PC-3 (cell line): ENCODE results near the gene ERBB2. TPM values are rescaled to one million over a fixed set of nuclear protein-coding genes. Genes with fewer than 3 reads are reported as not detected.
A peak's percentile ranks its signal among the peaks of the same experiment; 100 is the strongest.

Source experiments
- ATAC-seq: fragments of 200-7000 bp; cut with Tn5 transposase; 2 replicates; pipeline ENCODE4 v1.9.1; 2020; ENCODE audit warnings: mild to moderate bottlenecking, moderate library complexity
- BruUV-seq: library from RNA; stranded (reverse); fragments of 400-500 nt; replicated peaks from 2 replicates; lab custom pipeline; 2021; lab: Mats Ljungman, UMichigan
- CTCF ChIA-PET: fragments of 300-600 bp; sonication (Branson Sonifier 250); formaldehyde crosslinking; loops from one replicate; lab custom pipeline; 2022; ENCODE audit warnings: antibody characterized with exemption; lab: Charles Lee
- POLR2A ChIA-PET: fragments of 300-600 bp; sonication (Branson Sonifier 250); formaldehyde crosslinking; loops from one replicate; lab custom pipeline; 2022; ENCODE audit warnings: antibody characterized with exemption; ENCODE audit not compliant: unreplicated experiment; lab: Charles Lee
- DNase-seq: peaks from one replicate; pipeline ENCODE4 v3.0.0-alpha.2; 2015
- H2AFZ ChIP-seq: fragments of 300-600 bp; sonication (generic); 2 replicates; pipeline ENCODE4 v1.6.0; 2016; ENCODE audit warnings: antibody characterized with exemption, low read length
- H3F3A ChIP-seq: fragments of 300-600 bp; sonication (generic); one replicate; pipeline ENCODE4 v1.6.0; 2017; ENCODE audit warnings: antibody characterized with exemption, low read length, control low read depth, mild to moderate bottlenecking; ENCODE audit not compliant: unreplicated experiment
- H3K27ac ChIP-seq: fragments of 300-600 bp; sonication (generic); 2 replicates; pipeline ENCODE4 v1.5.1; 2016; ENCODE audit warnings: mild to moderate bottlenecking, low read length
- H3K27me3 ChIP-seq: fragments of 300-600 bp; sonication (generic); 2 replicates; pipeline ENCODE4 v1.6.1; 2016; ENCODE audit warnings: low read length, mixed read lengths
- H3K36me3 ChIP-seq: fragments of 300-600 bp; sonication (generic); 2 replicates; pipeline ENCODE4 v1.6.1; 2016; ENCODE audit warnings: low read depth, mixed run types, low read length, mixed read lengths
- H3K4me1 ChIP-seq: fragments of 300-600 bp; sonication (generic); 2 replicates; pipeline ENCODE4 v1.5.1; 2016; ENCODE audit warnings: low read length; ENCODE audit not compliant: insufficient read depth
- H3K4me2 ChIP-seq: fragments of 300-600 bp; sonication (generic); 2 replicates; pipeline ENCODE4 v1.6.0; 2016; ENCODE audit warnings: low read length
- H3K4me3 ChIP-seq: fragments of 300-600 bp; sonication (generic); 2 replicates; pipeline ENCODE4 v1.5.1; 2016; ENCODE audit warnings: mild to moderate bottlenecking, low read length, mixed read lengths
- H3K79me2 ChIP-seq: fragments of 300-600 bp; sonication (generic); 2 replicates; pipeline ENCODE4 v1.6.1; 2017; ENCODE audit warnings: low read length, mixed read lengths
- H3K9ac ChIP-seq: fragments of 300-600 bp; sonication (generic); 2 replicates; pipeline ENCODE4 v1.6.0; 2016; ENCODE audit warnings: mild to moderate bottlenecking, low read length
- H3K9me2 ChIP-seq: fragments of 300-600 bp; sonication (generic); replicated peaks from 2 replicates; pipeline ENCODE4 v1.6.1; 2016; ENCODE audit warnings: mixed run types, low read length, mixed read lengths
- H3K9me3 ChIP-seq: fragments of 300-600 bp; sonication (generic); 2 replicates; pipeline ENCODE4 v1.6.1; 2016; ENCODE audit warnings: low read length, mixed read lengths
- H4K20me1 ChIP-seq: fragments of 300-600 bp; sonication (generic); 2 replicates; pipeline ENCODE4 v1.6.1; 2016; ENCODE audit warnings: low read length, mixed read lengths
- CTCF ChIP-seq: fragments of 300-600 bp; sonication (generic); conservative IDR thresholded peaks from 2 replicates; pipeline ENCODE4 v1.5.1; 2017; ENCODE audit warnings: antibody characterized with exemption, low read depth, mild to moderate bottlenecking, low read length
- EZH2 ChIP-seq: fragments of 300-600 bp; sonication (generic); IDR thresholded peaks from one replicate; pipeline ENCODE4 v1.6.1; 2017; ENCODE audit warnings: antibody characterized with exemption, mild to moderate bottlenecking, low read length; ENCODE audit not compliant: unreplicated experiment
- EZH2phosphoT487 ChIP-seq: fragments of 300-600 bp; sonication (generic); IDR thresholded peaks from 2 replicates; pipeline ENCODE4 v1.6.1; 2018; ENCODE audit warnings: mild to moderate bottlenecking, antibody characterized with exemption, low read length, borderline replicate concordance
- intact Hi-C: fragments of 100-400 bp; cut with micrococcal nuclease; formaldehyde crosslinking; loops from 2 replicates; pipeline ENCODE4 v1.9.0; 2023
- total RNA-seq: library from RNA; depleted of rRNA; stranded (reverse); fragments of >200 nt; gene quantifications from 2 replicates; pipeline ENCODE4 v1.2.3, GENCODE V29; 2014

ERBB2 gene
- total RNA-seq, 1 experiment from 2014 or later, result 36.2 TPM

GRCh38 chr17:39683295-39683939 lies 16.4 kb upstream of the ERBB2 start:
- ATAC-seq, result no peak
- no peak overlapping the region for H3K4me3 ChIP-seq
- ChIA-PET POLR2A (no interaction called here), CTCF (no interaction called here)
- peaks cover 8% of the 10 kb centered on the region for H3K4me1 ChIP-seq
- H3K79me2 ChIP-seq, result no peaks in the 10 kb centered on the region
- no peak for TF ChIP-seq EZH2
- no peak for TF ChIP-seq EZH2phosphoT487
- no peak for TF ChIP-seq CTCF
- no peak overlapping the region for H2AFZ ChIP-seq
- no peaks in the 10 kb centered on the region for H3K36me3 ChIP-seq
- peaks cover 7% of the 10 kb centered on the region for H3F3A ChIP-seq
- H3K27ac ChIP-seq, result no peak overlapping the region
- intact Hi-C loops, result no loop called here
- no peaks in the 10 kb centered on the region for H3K9me3 ChIP-seq
- no peaks in the 10 kb centered on the region for H3K27me3 ChIP-seq
- no peaks in the 10 kb centered on the region for H3K9me2 ChIP-seq
- H4K20me1 ChIP-seq, result no peaks in the 10 kb centered on the region
- no TSS peak for BruUV-seq
- H3K9ac ChIP-seq, result no peak overlapping the region
- DNase-seq, result no peak
- no peak overlapping the region for H3K4me2 ChIP-seq

DNA sequence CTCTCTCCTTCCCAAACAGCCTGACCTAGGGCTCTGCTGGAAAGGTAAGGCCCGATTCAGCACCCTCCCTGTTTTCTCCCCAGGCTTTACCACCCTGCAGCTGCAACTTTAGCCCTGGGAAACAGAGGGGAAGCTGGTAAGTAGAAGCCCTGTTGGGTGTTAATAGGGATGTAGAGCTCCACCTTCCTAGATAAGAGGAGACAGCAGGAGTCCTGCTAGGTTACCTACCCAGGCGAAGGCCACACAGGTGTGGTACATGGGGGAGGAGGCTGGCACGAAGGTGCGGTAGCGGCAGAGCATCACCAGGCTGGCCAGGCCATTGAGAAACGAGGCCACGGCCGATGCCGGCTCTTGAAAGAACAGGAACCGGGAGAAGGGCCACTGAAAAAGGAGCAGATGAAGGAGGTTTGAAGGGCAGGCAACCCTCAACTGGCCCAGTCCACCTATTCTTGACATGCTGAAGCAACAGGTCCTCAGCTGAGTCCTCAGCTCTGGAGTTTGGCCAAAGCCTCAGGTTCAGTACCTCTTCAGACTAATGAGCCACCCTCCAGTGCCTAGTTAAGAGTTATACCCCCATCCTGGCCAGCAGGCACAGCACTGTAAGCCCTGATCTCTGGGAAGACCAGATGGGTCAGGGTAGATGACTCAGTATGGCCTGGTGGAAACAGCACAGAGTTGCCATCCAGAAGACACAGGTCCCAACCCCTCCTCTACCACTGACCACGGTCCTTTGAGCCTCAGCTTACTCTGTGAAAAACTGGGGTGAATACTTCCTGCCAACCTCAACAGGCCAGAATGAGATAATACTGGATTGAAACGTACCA lies 15.3 kb upstream of the ERBB2 start:
- no peak for ATAC-seq
- no peak overlapping the region for H2AFZ ChIP-seq
- BruUV-seq, result no TSS peak
- no peaks in the 10 kb centered on the region for H4K20me1 ChIP-seq
- H3K9me3 ChIP-seq, result no peaks in the 10 kb centered on the region
- no peak overlapping the region for H3K27ac ChIP-seq
- intact Hi-C loops, result no loop called here
- no peaks in the 10 kb centered on the region for H3K79me2 ChIP-seq
- no peak for DNase-seq
- no peak overlapping the region for H3K4me2 ChIP-seq
- TF ChIP-seq EZH2phosphoT487 (no peak), CTCF (no peak)
- peaks cover 8% of the 10 kb centered on the region for H3F3A ChIP-seq
- POLR2A ChIA-PET, result no interaction called here
- peaks cover 16% of the 10 kb centered on the region for H3K4me1 ChIP-seq
- no peak overlapping the region for H3K9ac ChIP-seq
- H3K36me3 ChIP-seq, result no peaks in the 10 kb centered on the region
- no peaks in the 10 kb centered on the region for H3K27me3 ChIP-seq
- no peak overlapping the region for H3K4me3 ChIP-seq
- CTCF ChIA-PET, result interaction anchor here (0.7 kb wide), 1 partner anchor 63 kb away, joined by 9 read pairs; no protein-coding TSS in a partner anchor
- no peaks in the 10 kb centered on the region for H3K9me2 ChIP-seq

DNA sequence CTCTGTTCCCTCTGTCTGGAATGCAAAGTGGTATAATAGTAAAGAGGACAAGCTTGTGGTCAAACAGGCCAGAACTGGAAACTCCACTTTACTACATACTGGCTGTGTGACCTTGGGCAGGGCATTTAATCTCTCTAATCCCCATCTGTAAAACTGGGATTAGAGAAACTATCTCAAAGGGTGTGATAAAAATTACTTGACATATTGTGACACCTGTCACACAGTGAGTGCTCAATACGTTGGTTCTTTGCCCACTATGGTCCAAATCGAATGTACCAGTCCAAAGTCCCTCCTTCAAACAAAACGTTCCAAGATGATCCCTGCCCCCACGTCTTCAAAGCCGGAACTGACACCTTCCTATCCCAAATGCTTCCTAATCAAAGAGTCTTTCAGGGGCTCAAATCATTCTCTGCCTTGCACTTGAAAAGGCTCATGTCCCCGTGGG lies 12.7 kb upstream of the ERBB2 start:
- H3K4me3 ChIP-seq, result peak overlapping the region; percentile 86
- TF ChIP-seq EZH2, result no peak
- no peak for TF ChIP-seq EZH2phosphoT487
- no peak for TF ChIP-seq CTCF
- no peaks in the 10 kb centered on the region for H3K27me3 ChIP-seq
- no peaks in the 10 kb centered on the region for H3K9me2 ChIP-seq
- peaks cover 8% of the 10 kb centered on the region for H3F3A ChIP-seq
- ChIA-PET POLR2A (no interaction called here), CTCF (no interaction called here)
- peak overlapping the region; percentile 83; the same call in 1 of the 2 replicates for H3K27ac ChIP-seq
- no peaks in the 10 kb centered on the region for H4K20me1 ChIP-seq
- DNase-seq, result no peak
- BruUV-seq, result TSS peak; percentile 77
- no peaks in the 10 kb centered on the region for H3K36me3 ChIP-seq
- H3K4me2 ChIP-seq, result peak overlapping the region; percentile 94
- intact Hi-C loops, result no loop called here
- no peak for ATAC-seq
- peak overlapping the region; percentile 82 for H3K9ac ChIP-seq
- peaks cover 16% of the 10 kb centered on the region for H3K4me1 ChIP-seq
- H3K79me2 ChIP-seq, result no peaks in the 10 kb centered on the region
- H3K9me3 ChIP-seq, result no peaks in the 10 kb centered on the region
- peak overlapping the region; percentile 94 for H2AFZ ChIP-seq
